HFF-Myc (cell line): Measurements from ENCODE around the gene PEX12.
"Not testable (repeated sequence)": the region's sequence is repeated elsewhere in the genome, so short reads cannot be mapped to it uniquely, and the experiment has no call there.

Experiments
- DNase-seq: peaks from one replicate; pipeline ENCODE4 v3.0.0-alpha.2; 2011; ENCODE audit warnings: low read depth; ENCODE audit errors: extremely low read depth
- H3K4me3 ChIP-seq: replicated peaks from 2 replicates; pipeline ENCODE4 v1.5.1; 2011; ENCODE audit warnings: low read depth, mild to moderate bottlenecking, control low read depth, low read length
- CTCF ChIP-seq: IDR thresholded peaks from 2 replicates; pipeline ENCODE4 v1.5.1; 2012; ENCODE audit warnings: mild to moderate bottlenecking, low read depth, low read length, control low read depth; ENCODE audit errors: missing control alignments

PEX12 gene

GRCh38 chr17:35612924-35613521 lies 34.7 kb upstream of the PEX12 start:
- peak; percentile 67 for TF ChIP-seq CTCF
- no peak overlapping the region for H3K4me3 ChIP-seq
- peak; percentile 15 for DNase-seq

- not testable (repeated sequence) for H3K4me3 ChIP-seq, DNase-seq
Measured at GRCh38 chr17:35610746-35611145, 32.4 kb upstream of the PEX12 start.

GRCh38 chr17:35609831-35610230 lies 31.5 kb upstream of the PEX12 start:
- no peak overlapping the region for H3K4me3 ChIP-seq
- TF ChIP-seq CTCF, result no peak
- DNase-seq, result no peak

GRCh38 chr17:35607239-35607847 lies 29.0 kb upstream of the PEX12 start:
- TF ChIP-seq CTCF, result no peak
- no peak for DNase-seq
- H3K4me3 ChIP-seq, result no peak overlapping the region

- no peak for TF ChIP-seq CTCF
- no peak overlapping the region for H3K4me3 ChIP-seq
- DNase-seq, result peak; percentile 29
Measured at GRCh38 chr17:35605678-35606077, 27.3 kb upstream of the PEX12 start.

- no peak for TF ChIP-seq CTCF
- no peak overlapping the region for H3K4me3 ChIP-seq
- DNase-seq, result no peak
Measured at GRCh38 chr17:35603674-35604073, 25.3 kb upstream of the PEX12 start.

- no peak overlapping the region for H3K4me3 ChIP-seq
- TF ChIP-seq CTCF, result no peak
- no peak for DNase-seq
Measured at GRCh38 chr17:35597604-35598003, 19.2 kb upstream of the PEX12 start.
